Measurements from ENCODE around the gene ELANE. TPM values are rescaled to one million over a fixed set of nuclear protein-coding genes. Genes with fewer than 3 reads are reported as not detected.

ELANE gene
- total RNA-seq, 2 experiments from 2014 or later, result not detected

DNA sequence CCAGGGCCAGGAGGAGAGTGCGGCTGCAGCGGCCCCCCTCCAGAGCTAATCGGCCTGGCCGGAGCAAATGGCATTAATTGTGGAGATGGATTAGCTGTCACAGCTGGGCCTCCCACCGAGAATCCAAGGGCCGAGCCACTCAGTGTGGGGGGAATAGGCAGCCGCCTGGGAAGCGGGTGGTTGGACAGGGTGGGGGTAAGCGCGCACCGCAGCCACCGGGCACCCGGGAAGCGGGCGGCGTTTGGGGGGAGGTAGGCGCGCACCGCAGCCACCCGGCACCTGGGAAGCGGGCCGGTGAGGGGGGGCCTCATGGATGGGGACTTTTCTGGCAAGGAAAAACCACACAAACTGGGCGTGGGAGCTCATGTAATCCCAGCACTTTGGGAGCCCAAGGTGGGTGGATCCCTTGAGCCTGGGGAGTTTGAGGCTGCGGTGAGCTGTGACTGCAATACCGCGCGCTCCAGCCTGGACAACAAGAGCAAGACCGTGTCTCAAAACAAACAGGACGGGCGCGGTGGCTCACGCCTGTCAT lies 51.2 kb downstream of the ELANE start:
- CTCF ChIA-PET, result no interaction called here
- POLR2A ChIA-PET, result interaction anchor here (1.7 kb wide), 1 partner anchor 30 kb away, joined by 3 read pairs; no protein-coding TSS in a partner anchor
- intact Hi-C loops (cut with micrococcal nuclease), result no loop called here
- Mint-ChIP-seq H3K4me3 (no peak overlapping the region), H3K9me3 (no peaks in the 10 kb centered on the region), H3K27me3 (no peaks in the 10 kb centered on the region), H3K4me1 (ENCODE audit: low read depth) (peaks cover 38% of the 10 kb centered on the region), H3K36me3 (peaks cover 11% of the 10 kb centered on the region), H3K27ac (no peak overlapping the region)
- DNase-seq, result no peak

DNA sequence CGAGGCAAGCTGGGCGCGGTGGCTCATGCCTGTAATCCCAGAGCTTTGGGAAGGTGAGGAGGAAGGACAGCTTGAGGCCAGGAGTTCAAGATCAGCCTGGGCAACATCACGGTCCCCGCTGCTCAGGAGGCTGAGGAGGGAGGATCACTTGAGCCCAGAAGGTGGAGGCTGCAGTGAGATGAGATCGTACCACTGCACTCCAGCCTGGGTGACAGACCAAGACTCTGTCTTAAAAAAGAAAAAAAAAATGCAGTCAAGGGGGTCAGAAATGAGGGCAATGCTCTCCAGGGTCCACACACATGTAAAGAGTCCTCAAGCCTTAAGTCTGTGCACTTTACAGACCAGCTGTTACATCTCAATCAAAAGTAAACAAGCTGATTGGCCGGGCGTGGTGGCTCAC lies 52.4 kb downstream of the ELANE start:
- Mint-ChIP-seq H3K36me3 (peaks cover 9% of the 10 kb centered on the region), H3K27ac (no peak overlapping the region)

More for the DNA sequence above, 52.4 kb downstream of the ELANE start:
- Mint-ChIP-seq H3K27me3 (no peaks in the 10 kb centered on the region), H3K4me3 (no peak overlapping the region), H3K4me1 (ENCODE audit: low read depth) (peaks cover 50% of the 10 kb centered on the region), H3K9me3 (no peaks in the 10 kb centered on the region)
- CTCF ChIA-PET, result no interaction called here
- intact Hi-C loops (cut with micrococcal nuclease), result no loop called here
- POLR2A ChIA-PET, result interaction anchor here (1.7 kb wide), 1 partner anchor 31 kb away, joined by 3 read pairs; no protein-coding TSS in a partner anchor
- no peak for DNase-seq

Small RNAs within 50 kb of the gene (microRNA-seq; reads per million reads assigned to microRNA genes)
- gene MIR3187 (ENCODE audit: borderline microRNAs expressed, borderline number of aligned reads, borderline replicate concordance), result 46.8 reads per million, percentile 57 among the genes with 10 or more reads in this experiment
- 13.8 reads per million, percentile 40 among the genes with 10 or more reads in this experiment for gene MIR4745 (ENCODE audit: borderline microRNAs expressed, borderline number of aligned reads, borderline replicate concordance)

Other genes with a start within 250 kb of the ELANE start
- gene POLRMT, start 218.8 kb upstream of the ELANE start, total RNA-seq, result 10 to 100 TPM; 71.5 to 72.5 TPM
- gene FGF22, start 212.4 kb upstream of the ELANE start, total RNA-seq, result under 1 TPM in 1 of 2 experiments, not detected in 1; 0.14 TPM
- gene RNF126, start 189.1 kb upstream of the ELANE start, total RNA-seq, result 10 to 100 TPM; 84.4 to 89.7 TPM
- 1 to 10 TPM; 5.7 to 6.0 TPM for gene FSTL3, start 175.9 kb upstream of the ELANE start, total RNA-seq
- gene PRSS57, start 156.9 kb upstream of the ELANE start, total RNA-seq, result not detected
- under 1 TPM in 1 of 2 experiments, not detected in 1; 0.17 TPM for gene PALM, start 143.4 kb upstream of the ELANE start, total RNA-seq
- gene MISP, start 101.2 kb upstream of the ELANE start, total RNA-seq, result not detected
- 100 to 1,000 TPM; 464 to 465 TPM for gene PTBP1, start 54.9 kb upstream of the ELANE start, total RNA-seq
- not detected for gene PLPPR3, start 30.3 kb upstream of the ELANE start, total RNA-seq
- not detected for gene AZU1, start 24.5 kb upstream of the ELANE start, total RNA-seq
- gene PRTN3, start 11.3 kb upstream of the ELANE start, total RNA-seq, result not detected
- under 1 TPM; 0.40 to 0.63 TPM for gene CFD, start 7.4 kb downstream of the ELANE start, total RNA-seq
- 10 to 100 TPM; 58.9 to 62.7 TPM for gene MED16, start 40.9 kb downstream of the ELANE start, total RNA-seq
- gene RNU6-9, start 41.2 kb downstream of the ELANE start, total RNA-seq, result not detected
- gene R3HDM4, start 60.9 kb downstream of the ELANE start, total RNA-seq, result 10 to 100 TPM; 80.4 to 81.4 TPM
- 10 to 100 TPM in 1 of 2 experiments, 1 to 10 TPM in 1; 9.9 to 10.6 TPM for gene KISS1R, start 65.0 kb downstream of the ELANE start, total RNA-seq
- gene ARID3A, start 73.7 kb downstream of the ELANE start, total RNA-seq, result 10 to 100 TPM; 28.5 to 30.6 TPM
- gene WDR18, start 132.0 kb downstream of the ELANE start, total RNA-seq, result 10 to 100 TPM; 73.3 to 75.8 TPM
- not detected for gene GRIN3B, start 148.1 kb downstream of the ELANE start, total RNA-seq
- 100 to 1,000 TPM; 107 to 109 TPM for gene TMEM259, start 168.8 kb downstream of the ELANE start, total RNA-seq
- not detected for gene RNU6-2, start 169.2 kb downstream of the ELANE start, total RNA-seq
- gene CNN2, start 174.3 kb downstream of the ELANE start, total RNA-seq, result 100 to 1,000 TPM; 123 to 130 TPM
- 10 to 100 TPM; 28.3 to 29.3 TPM for gene ABCA7, start 187.8 kb downstream of the ELANE start, total RNA-seq
- 100 to 1,000 TPM; 136 to 142 TPM for gene ARHGAP45, start 214.9 kb downstream of the ELANE start, total RNA-seq
- gene POLR2E, start 243.1 kb downstream of the ELANE start, total RNA-seq, result 100 to 1,000 TPM; 204 to 207 TPM